KG1 (cell line): ENCODE data around the gene ZNF841.
"Not testable (repeated sequence)": the region's sequence is repeated elsewhere in the genome, so short reads cannot be mapped to it uniquely, and the experiment has no call there.

Experiments used
- DNase-seq: peaks from one replicate; lab custom pipeline; 2025; lab: John Stamatoyannopoulos, UW

Gene ZNF841

GRCh38 chr19:52066258-52066863 lies 29.2 kb downstream of the ZNF841 start:
- no peak for DNase-seq

GRCh38 chr19:52065399-52065798 lies 30.2 kb downstream of the ZNF841 start:
- DNase-seq, result no peak

- DNase-seq, result not testable (repeated sequence)
These were observed 39.1 kb downstream of the ZNF841 start for GRCh38 chr19:52056480-52056879.

- DNase-seq, result not testable (repeated sequence)
These were observed 43.8 kb downstream of the ZNF841 start for GRCh38 chr19:52051736-52052135.

GRCh38 chr19:52048555-52049501 lies 46.7 kb downstream of the ZNF841 start, which contains the start of gene ZNF432:
TSS of gene ZNF432 (minus strand) at chr19:52048838. CDS start at chr19:52046868, 1,970 bp downstream.
- DNase-seq, result peak; percentile 98

- no peak for DNase-seq
These were observed 56.4 kb downstream of the ZNF841 start for GRCh38 chr19:52039169-52039568.

GRCh38 chr19:52034051-52034728 lies 61.4 kb downstream of the ZNF841 start:
- DNase-seq, result no peak

- DNase-seq, result peak; percentile 68
These were observed 66.8 kb downstream of the ZNF841 start for GRCh38 chr19:52028780-52029123.

- peak; percentile 82 for DNase-seq
These were observed 67.4 kb downstream of the ZNF841 start, which contains the start of gene ZNF614 for GRCh38 chr19:52028027-52028779. TSS of gene ZNF614 (minus strand) at chr19:52028379. CDS start at chr19:52025745, 2,634 bp downstream.

GRCh38 chr19:52026255-52026990 lies 69.1 kb downstream of the ZNF841 start:
- DNase-seq, result not testable (repeated sequence)

- not testable (repeated sequence) for DNase-seq
These were observed 71.1 kb downstream of the ZNF841 start for GRCh38 chr19:52024478-52024877.

- no peak for DNase-seq
These were observed 73.4 kb downstream of the ZNF841 start for GRCh38 chr19:52022193-52022592.

GRCh38 chr19:52020506-52020905 lies 75.1 kb downstream of the ZNF841 start:
- DNase-seq, result no peak
